OCI-LY3 (cell line): ENCODE results near the gene ARHGAP26.

Experiments used
- H2AFZ ChIP-seq: fragments of 200-600, 300-600 bp; shearing (Covaris generic); 2 replicates; pipeline ENCODE4 v1.6.0; 2014; ENCODE audit warnings: antibody characterized with exemption, low read depth, low read length
- H3K27ac ChIP-seq: fragments of 200-600, 300-600 bp; sonication (generic); 2 replicates; pipeline ENCODE4 v1.5.1; 2014; ENCODE audit warnings: mild to moderate bottlenecking, low read length, moderate library complexity, mixed read lengths
- H3K27me3 ChIP-seq: fragments of 200-600, 300-600 bp; sonication (generic); 2 replicates; pipeline ENCODE4 v1.6.1; 2014; ENCODE audit warnings: low read depth, low read length, mixed read lengths
- H3K36me3 ChIP-seq: fragments of 200-600, 300-600 bp; sonication (generic); replicated peaks from 2 replicates; pipeline ENCODE3; 2014; ENCODE audit warnings: low read depth, low read length, mixed read lengths
- H3K4me1 ChIP-seq: fragments of 300-600, 200-600 bp; sonication (generic); 2 replicates; pipeline ENCODE4 v1.6.1; 2014; ENCODE audit warnings: low read length, mixed read lengths
- H3K4me2 ChIP-seq: fragments of 200-600, 300-600 bp; sonication (generic); 2 replicates; pipeline ENCODE4 v1.6.1; 2014; ENCODE audit warnings: low read length, mixed read lengths
- H3K4me3 ChIP-seq: fragments of 300-600, 200-600 bp; sonication (generic); 2 replicates; pipeline ENCODE4 v1.5.1; 2014; ENCODE audit warnings: antibody characterized with exemption, mild to moderate bottlenecking, low read length, moderate library complexity
- H3K79me2 ChIP-seq: fragments of 300-600, 200-600 bp; shearing (Covaris generic); 2 replicates; pipeline ENCODE4 v1.6.1; 2014; ENCODE audit warnings: mild to moderate bottlenecking, low read length, mixed read lengths
- H3K9ac ChIP-seq: fragments of 300-600, 200-600 bp; shearing (Covaris generic); 2 replicates; pipeline ENCODE4 v1.6.0; 2014; ENCODE audit warnings: mild to moderate bottlenecking, low read length, moderate library complexity
- H3K9me3 ChIP-seq: fragments of 200-600, 300-600 bp; shearing (Covaris generic); 2 replicates; pipeline ENCODE4 v1.6.1; 2014; ENCODE audit warnings: low read length, mixed read lengths; ENCODE audit not compliant: insufficient read depth
- H4K20me1 ChIP-seq: fragments of 200-600, 300-600 bp; sonication (generic); 2 replicates; pipeline ENCODE4 v1.6.1; 2016; ENCODE audit warnings: low read length, mixed read lengths; ENCODE audit not compliant: insufficient read depth
- CTCF ChIP-seq: fragments of 200-600, 300-600 bp; sonication (generic); IDR thresholded peaks from 2 replicates; pipeline ENCODE4 v1.5.1; 2014; ENCODE audit warnings: antibody characterized with exemption, low read length, low read depth
- EZH2phosphoT487 ChIP-seq: fragments of 200-600 bp; shearing (Covaris generic); IDR thresholded peaks from 2 replicates; pipeline ENCODE4 v1.6.1; 2018; ENCODE audit warnings: antibody characterized with exemption, mixed run types, low read depth

ARHGAP26 gene

DNA sequence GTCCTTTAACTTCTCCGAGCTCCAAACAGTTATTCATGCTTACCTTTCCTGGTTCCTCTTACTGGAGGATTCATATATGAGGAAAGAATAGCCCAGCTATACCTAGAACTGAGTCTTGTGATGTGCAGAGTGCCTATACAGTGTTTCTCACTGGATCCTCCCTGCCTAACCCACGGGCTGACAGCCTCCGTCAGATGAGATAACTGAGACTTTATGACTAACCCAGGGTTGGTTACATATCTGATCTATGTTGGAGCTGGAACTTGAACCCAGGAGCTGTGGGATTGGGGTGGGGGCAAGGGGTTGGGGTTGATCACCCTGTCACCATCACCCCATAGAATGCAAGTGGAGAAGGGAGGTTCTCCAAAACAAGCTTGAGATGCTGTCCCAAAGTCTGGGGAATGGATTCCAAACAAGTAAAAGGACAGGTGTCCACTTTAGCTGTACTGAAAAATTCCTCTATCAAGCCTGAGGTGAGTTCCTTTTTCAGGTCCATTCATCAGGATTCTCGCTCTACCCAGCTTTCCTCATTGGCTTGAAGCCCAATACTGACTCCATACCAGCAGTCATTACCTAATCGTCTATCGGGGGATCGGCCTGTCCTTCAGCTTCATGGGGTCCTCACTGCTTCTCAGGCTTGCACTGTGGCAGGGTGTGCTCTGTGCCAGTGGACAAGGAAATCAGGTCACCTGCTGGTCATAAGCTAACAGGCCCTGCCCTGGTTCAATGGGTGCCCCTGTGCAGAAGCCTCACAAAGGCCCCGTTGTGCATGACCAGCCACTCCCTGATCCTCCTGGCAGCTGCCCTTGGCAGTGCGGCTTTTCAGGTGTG, 100.6 kb downstream of the ARHGAP26 start:
- Histone ChIP-seq H3K27ac (no peak overlapping the region), H3K9ac (no peak overlapping the region), H3K4me1 (no peaks in the 10 kb centered on the region), H2AFZ (no peak overlapping the region), H3K9me3 (no peaks in the 10 kb centered on the region), H3K4me3 (no peak overlapping the region), H3K4me2 (no peak overlapping the region), H3K79me2 (no peaks in the 10 kb centered on the region), H3K27me3 (peaks cover 4% of the 10 kb centered on the region; the same call in 1 of the 2 replicates), H4K20me1 (no peaks in the 10 kb centered on the region), H3K36me3 (no peaks in the 10 kb centered on the region)
- TF ChIP-seq EZH2phosphoT487 (no peak), CTCF (no peak)

GRCh38 chr5:142871363-142872193, 101.4 kb downstream of the ARHGAP26 start:
- no peaks in the 10 kb centered on the region for H4K20me1 ChIP-seq
- H3K4me1 ChIP-seq = no peaks in the 10 kb centered on the region
- H3K27ac ChIP-seq = no peak overlapping the region
- no peak overlapping the region for H3K9ac ChIP-seq
- no peaks in the 10 kb centered on the region for H3K36me3 ChIP-seq
- H3K79me2 ChIP-seq = no peaks in the 10 kb centered on the region
- H2AFZ ChIP-seq = no peak overlapping the region
- H3K4me2 ChIP-seq = no peak overlapping the region
- H3K4me3 ChIP-seq = no peak overlapping the region
- no peak for TF ChIP-seq EZH2phosphoT487
- TF ChIP-seq CTCF = no peak
- H3K9me3 ChIP-seq = no peaks in the 10 kb centered on the region
- peaks cover 4% of the 10 kb centered on the region; the same call in 1 of the 2 replicates for H3K27me3 ChIP-seq

DNA sequence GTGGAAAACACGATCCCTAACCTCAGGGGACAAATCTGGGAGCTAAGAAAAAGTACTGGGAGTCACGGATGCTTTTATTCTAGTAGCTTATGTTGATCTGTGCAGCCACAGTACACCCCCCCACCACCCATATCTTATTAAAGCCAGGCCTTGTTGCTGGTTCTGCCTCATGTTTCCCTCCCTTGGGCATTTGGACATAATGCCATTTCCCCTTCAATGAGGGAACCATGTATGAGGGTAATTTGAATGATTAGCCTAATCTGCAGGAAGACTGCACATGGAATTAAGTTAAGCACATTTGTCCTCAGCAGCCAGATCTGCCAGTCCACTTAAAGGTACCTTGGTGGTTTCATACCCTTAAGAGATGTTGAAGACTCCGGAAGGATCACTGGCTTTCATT, 102.0 kb downstream of the ARHGAP26 start:
- no peak overlapping the region for H2AFZ ChIP-seq
- H3K27me3 ChIP-seq = peaks cover 4% of the 10 kb centered on the region; the same call in 1 of the 2 replicates
- no peaks in the 10 kb centered on the region for H3K9me3 ChIP-seq
- H3K4me3 ChIP-seq = no peak overlapping the region
- H3K27ac ChIP-seq = no peak overlapping the region
- H4K20me1 ChIP-seq = no peaks in the 10 kb centered on the region
- no peaks in the 10 kb centered on the region for H3K79me2 ChIP-seq
- H3K36me3 ChIP-seq = no peaks in the 10 kb centered on the region
- H3K4me1 ChIP-seq = 0 out of 2 replicates have a peak, but pooled peaks cover 5% of the 10 kb centered on the region
- H3K4me2 ChIP-seq = no peak overlapping the region
- TF ChIP-seq CTCF (no peak), EZH2phosphoT487 (no peak)
- H3K9ac ChIP-seq = no peak overlapping the region

DNA sequence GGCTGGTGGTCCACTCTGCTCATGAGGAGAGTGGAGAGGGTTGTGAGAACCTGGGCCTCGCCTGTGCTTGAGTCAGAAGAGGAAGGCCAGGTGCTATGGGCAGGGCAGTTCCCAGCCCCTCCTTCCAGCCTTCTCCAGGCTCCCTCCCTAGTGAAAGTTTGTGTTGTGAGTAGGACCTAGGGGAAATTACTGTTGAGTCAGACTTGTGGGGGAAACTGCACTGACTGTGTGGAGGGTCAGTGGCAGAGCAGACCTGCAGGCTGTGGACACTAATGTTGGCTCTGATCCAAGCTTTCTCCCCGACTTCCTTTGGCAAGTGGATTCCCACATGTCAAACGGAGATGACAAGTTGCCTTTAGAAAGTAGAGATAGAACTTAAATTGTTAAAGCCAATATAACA, 102.6 kb downstream of the ARHGAP26 start:
- no peak overlapping the region for H2AFZ ChIP-seq
- H3K27ac ChIP-seq = no peak overlapping the region
- no peaks in the 10 kb centered on the region for H3K36me3 ChIP-seq
- H3K9me3 ChIP-seq = no peaks in the 10 kb centered on the region
- H3K4me3 ChIP-seq = no peak overlapping the region
- H3K4me2 ChIP-seq = no peak overlapping the region
- H3K4me1 ChIP-seq = 0 out of 2 replicates have a peak, but pooled peaks cover 5% of the 10 kb centered on the region
- H3K27me3 ChIP-seq = peaks cover 4% of the 10 kb centered on the region; the same call in 1 of the 2 replicates
- H3K9ac ChIP-seq = no peak overlapping the region
- no peak for TF ChIP-seq CTCF
- TF ChIP-seq EZH2phosphoT487 = no peak
- H4K20me1 ChIP-seq = no peaks in the 10 kb centered on the region
- no peaks in the 10 kb centered on the region for H3K79me2 ChIP-seq
